Renal pelvis (tissue), 4 donors: ENCODE data around the gene CYP1B1. TPM values are rescaled to one million over a fixed set of nuclear protein-coding genes. Genes with fewer than 3 reads are reported as not detected.

ENCODE experiments used
- DNase-seq: peaks from one replicate; pipeline ENCODE4 v3.0.0-alpha.2; 2013
- polyA plus RNA-seq, 3 donors: library from polyadenylated mRNA; unstranded; fragments of 120-200 nt; gene quantifications; one replicate each; pipeline ENCODE4 v1.2.1, GENCODE V29; 2013; ENCODE audit not compliant: insufficient read length in 3 of 3

Gene CYP1B1
- polyA plus RNA-seq, 3 donors: 64.7 to 99.3 (median 80.0) TPM

DNA sequence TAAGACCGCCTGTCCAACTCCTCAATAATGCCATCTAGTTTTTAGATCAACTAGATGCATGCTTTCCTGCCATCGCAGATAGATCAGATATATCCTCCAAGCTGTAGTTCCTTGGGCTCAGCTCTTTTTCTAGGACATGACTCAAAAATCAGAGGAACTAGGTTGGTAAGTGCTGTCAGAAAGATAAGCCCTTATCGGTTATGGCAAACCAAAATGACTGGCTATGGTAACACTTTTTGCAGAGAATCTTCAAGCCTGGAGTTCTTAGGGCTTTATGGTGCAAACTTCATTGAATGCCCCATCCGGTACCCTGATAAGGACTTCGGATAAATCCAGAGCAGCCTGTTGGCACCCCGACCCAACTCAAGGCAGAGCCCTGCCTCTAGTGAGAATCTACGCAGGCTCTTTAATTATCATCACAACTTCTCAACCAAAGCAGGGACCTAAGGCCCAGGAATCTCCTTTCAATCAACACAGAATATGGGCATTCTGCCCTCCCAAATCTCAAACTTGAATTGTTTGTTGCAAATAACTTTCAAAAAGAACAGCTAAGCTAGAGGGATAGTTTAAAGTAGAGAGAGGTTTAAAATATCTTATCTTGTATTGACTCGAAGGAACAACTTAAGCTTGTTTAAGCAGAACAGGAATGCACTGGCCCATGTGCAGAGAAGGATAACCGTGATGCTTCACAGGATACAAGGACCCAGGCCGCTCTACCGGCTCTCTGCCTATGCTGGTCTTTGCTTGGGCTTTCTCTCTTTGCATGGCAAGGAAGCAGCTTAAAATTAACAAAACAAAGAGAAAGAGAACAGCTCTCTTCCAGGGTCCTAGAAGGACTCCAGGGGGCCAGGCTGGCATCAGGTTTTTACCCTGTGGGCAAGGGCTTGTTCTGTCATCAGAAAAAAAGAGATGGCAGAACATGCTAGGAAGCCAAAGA, 3.4 kb upstream of the CYP1B1 start:
- no peak for DNase-seq

- no peak for DNase-seq
Measured at GRCh38 chr2:38077431-38077769, 1.4 kb upstream of the CYP1B1 start.

DNA sequence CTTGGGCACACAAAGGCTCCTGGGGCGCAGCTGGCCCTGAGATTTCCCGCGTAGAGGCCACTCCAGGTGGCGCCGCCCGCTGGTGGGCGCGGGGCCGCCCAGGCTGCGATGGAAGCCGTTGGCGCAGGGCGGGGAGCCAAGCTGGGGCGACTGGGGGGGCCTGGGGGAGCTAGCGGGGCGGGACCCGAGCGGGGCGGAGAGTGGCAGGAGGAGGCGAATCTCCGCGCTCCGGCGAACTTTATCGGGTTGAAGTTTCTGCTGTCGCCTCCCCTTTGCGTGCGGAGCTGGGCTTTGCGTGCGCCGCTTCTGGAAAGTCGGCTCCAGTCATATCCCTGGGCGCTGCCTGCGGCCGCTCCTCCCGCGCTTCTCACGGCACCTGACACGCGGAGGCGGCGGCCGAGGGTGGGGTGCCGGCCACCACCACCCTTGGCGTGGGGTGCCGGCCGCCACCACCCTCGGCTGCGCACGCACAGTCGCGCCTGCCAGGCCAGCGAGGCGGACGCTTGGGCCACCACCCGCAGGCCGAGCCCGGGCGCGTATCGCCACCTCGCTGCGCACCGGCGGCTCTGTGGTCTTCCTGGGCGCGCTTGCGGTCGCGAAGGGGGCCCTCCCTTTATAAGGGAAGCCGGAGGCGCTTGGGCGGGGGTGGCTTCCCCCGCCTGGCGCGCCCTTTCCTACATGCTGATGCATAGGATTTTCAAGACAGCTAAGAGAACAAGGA, 919 bp upstream of the CYP1B1 start:
- DNase-seq: no peak

DNA sequence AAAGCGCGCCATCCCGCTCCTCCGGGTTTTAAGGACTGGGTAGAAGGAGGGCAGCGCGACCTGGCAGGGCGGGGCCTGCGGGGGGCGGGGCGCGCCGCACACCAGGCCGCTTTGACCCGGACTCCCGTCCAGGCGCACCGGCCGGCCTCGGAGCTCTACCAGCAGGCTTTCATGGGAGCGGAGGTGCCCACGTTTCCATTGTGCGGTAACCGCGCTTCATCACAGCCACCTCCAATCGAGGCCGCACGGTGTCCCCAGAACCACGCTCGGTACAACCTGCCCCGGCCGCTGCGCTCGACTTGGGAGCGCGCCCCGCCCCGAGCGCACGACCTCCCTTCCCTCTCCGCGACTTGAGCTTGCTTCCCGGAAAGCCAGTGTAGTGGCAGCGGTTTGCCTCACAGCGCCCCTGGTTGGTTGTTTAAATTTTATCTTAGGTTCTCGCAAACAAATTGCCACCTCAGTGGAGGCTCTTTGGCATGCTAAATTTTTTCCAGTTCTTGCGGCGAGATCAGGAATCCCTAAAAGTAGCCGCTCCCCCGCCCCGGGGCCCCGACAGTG, 280 bp upstream of the CYP1B1 start:
- peak; percentile 88 for DNase-seq

DNA sequence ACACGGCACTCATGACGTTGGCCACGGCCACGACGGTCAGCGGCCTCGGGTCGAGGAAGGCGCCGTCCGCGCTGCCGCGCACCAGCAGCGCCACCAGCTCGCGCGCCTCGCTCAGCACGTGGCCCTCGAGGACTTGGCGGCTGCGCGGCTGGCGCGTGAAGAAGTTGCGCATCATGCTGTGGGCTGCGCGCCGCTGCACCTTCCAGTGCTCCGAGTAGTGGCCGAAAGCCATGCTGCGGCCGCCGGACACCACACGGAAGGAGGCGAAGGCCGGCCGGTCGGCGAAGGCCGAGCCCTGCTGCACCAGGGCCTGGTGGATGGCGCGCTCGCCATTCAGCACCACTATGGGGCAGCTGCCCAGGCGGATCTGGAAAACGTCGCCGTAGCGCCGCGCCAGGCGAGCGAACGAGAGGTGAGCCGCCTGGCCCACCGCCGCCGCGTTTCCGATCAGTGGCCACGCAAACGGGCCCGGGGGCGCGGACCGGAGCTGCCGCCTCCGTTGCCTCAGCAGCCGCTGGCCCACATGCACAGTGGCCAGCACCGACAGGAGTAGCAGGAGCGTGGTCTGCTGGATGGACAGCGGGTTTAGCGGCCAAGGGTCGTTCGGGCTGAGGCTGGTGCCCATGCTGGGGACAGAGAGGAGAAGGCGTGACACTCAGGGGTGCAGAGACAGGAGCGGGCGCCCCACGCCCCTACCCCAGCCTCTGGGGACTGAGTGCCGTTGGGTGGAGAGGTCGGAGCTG, 1.0 kb downstream of the CYP1B1 start:
- DNase-seq: no peak

GRCh38 chr2:38074058-38074763, 1.7 kb downstream of the CYP1B1 start:
- DNase-seq: no peak

GRCh38 chr2:38073211-38074057, 2.5 kb downstream of the CYP1B1 start:
- no peak for DNase-seq

DNA sequence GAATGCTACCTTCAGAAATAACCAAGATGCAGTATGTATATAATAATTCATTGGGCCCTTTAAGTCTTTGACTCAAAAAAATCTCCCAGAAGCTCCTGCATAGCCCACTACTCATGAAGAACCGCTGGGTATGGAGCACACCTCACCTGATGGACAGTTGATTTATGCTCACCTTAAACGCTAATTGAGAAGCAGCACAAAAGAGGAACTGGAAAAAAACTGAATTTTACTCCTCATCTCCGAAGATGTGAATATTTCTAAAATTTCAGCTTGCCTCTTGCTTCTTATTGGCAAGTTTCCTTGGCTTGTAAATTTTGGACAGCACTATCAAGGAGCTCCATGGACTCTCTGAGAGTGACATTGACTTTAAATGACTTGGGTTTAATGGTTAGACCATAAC, 5.5 kb downstream of the CYP1B1 start:
- DNase-seq: no peak

- DNase-seq: no peak
Measured at GRCh38 chr2:38068234-38068633, 7.7 kb downstream of the CYP1B1 start.

DNA sequence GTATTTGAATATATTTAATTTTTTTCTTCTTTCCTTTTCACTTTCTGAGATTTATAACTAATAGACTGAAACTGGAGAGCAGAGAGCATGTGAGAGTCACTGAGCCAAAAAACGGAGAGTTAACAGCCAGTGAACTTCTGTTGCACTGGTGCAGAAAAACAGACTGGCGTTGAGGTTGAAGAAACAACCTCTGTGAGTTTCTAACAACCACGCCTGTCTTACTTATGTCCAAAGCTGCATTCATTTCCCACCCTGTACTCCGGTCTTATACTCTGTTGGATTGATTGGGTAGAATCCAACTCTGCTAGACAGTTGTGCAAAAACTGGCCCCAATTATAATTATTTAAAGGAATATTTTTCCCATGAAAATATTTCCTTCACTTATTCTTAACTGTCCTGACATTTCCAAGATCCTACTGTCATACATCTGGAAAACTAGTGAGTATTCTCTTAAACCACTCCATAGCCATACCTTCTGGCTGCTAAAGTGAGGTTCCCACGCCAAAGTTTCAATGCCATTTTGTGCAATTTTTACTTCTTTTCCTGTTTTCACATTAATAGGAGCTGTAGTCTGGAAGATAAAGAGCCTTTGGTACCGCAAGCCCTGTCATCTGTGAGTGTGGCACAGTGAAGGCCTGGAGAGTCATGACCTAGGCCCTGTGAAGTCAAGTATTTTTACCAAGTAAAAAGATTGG, 9.4 kb downstream of the CYP1B1 start:
- no peak for DNase-seq

GRCh38 chr2:38065502-38066135, 10.3 kb downstream of the CYP1B1 start:
- no peak for DNase-seq

DNA sequence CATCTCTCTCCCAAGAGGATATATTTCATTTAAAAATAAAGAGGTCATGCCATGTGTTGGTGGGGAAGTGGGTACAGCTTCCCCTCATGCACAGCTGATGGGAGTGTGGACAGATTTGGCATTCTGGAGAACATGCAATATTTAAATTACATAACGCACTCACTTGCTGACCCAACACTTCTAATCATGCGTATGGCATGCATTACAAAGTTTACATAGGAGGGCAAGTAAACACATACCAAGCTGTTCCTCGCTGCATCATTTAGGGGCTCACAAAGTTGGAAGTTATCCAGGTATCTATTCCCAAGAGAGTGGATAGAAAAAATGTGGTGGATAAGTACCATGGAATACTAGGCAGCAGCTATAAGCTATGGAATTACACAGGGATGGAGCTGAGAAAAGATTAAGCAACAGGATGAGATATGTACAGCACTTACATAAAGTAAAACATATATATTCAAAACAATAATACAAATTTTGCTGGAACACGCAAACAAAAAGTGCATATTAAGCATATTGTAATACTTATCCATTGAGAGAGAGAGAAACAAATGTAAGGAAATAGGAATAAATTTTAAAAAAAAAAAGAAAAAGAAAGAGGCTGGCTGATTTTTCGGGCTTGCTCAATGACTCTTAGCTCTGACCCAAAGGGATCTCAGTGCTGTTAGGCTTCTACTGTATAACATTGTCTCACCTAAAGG, 11.0 kb downstream of the CYP1B1 start:
- DNase-seq: no peak

DNA sequence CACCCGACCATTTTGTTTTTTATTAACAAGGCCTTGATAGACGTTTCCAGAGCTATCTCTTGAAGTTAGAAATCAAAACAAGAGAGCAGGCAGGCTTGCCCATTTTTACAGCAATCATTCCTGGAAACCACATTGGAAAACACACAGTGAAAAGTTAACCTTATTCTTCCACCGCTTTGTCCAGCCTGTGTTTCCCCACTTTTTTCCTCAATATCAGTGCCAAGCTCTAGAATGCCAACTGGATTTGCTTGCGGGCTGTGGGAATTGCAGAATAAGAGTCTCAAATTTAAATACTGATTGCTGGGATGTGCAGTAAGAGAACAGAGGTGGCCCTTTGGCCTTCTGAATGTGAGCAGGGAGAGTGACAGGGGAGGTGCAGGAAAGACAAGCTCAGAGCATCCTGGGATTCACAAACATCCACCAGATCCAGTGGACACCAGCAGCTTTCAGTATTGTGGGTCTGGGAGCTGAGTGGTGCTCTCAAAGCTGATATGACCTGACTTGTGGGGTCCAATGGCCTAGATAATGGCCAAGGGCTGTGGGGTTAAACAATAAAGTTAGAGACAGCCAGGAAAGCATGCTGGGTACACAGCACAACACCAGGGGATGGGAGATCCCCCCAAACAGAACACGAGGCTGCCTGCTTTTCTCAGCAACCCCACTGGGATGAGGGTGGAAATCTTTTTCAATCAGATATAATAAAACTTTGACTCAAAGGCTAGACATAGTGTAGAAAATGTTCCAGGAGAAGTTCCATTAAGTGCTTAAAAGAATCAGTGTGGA, 15.5 kb downstream of the CYP1B1 start:
- no peak for DNase-seq

DNA sequence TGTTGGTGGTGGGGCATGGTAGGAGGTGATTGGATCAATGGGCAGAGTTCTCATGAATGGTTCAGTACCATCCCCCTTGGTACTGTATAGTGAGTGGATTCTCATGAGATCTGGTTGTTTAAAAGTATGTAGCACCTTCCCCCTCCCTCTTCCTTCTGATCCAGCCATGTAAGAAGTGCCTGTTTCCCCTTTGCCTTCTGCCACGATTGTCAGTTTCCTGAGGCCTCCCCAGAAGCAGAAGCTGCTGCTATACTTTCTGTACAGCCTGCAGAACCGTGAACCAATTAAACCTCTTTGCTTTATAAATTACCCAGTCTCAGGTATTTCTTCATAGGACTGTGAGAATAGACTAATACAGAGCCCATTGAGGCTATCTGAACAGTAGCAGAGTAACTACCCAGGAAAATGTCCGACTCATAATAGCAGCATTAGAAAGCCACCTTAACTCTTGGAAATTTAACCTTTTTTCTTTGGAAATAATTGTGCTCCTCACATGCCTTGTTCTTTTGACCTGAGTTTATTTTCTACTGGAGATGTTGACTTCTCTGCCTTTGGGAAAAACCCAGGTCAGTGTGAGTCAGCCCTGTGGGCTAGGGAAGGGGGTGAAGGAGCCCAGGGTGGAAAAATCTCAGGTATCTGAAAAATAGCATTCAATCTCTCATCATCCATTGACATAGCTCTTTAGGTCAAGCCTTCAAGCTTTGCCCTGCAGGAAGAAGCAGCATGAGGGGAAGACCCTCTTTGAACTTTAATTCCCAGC, 18.1 kb downstream of the CYP1B1 start:
- DNase-seq: no peak

DNA sequence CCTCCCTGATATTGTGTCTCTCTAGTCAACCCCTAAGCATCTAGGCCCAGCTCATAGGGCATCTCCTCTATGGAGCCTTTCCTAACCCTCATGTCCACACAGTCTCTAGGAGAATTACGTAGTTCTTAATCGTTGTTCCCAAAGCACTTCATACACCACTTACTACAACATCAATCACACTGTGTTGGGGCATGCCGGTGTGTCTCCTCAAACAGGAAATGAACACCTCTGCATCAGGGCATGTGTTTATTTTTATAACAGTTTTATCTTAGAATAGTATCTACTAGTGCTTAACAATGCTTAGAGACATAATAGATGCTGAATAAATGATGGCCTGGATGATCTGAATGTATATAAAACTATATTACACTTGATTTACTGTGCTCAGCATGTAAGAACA, 19.7 kb downstream of the CYP1B1 start:
- DNase-seq: no peak

DNA sequence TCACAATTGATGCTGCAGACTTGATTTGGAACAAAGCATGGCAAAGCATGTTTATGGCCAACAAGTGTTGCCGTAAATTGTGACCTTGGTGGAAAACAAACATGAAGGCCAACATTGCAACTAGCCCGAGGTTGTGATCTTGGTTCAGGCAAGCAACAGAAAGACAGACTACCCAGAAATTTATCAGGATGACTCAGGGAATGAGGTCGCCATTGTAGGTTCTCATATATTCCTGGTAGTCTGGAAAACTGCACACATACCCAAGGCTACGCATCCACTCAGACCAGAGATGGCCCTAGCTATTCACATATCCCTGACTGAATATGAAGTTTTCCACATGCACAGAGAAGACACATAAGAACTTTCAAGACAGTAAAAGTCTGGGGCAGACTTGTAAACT, 30.1 kb downstream of the CYP1B1 start:
- no peak for DNase-seq
